ENCODE measurements around the gene ZKSCAN4.

The ZKSCAN4 gene

GRCh38 chr6:28239636-28240035 lies 12.4 kb downstream of the ZKSCAN4 start:
- no peak for TF ChIP-seq CTCF (IDR thresholded peaks at IDR 0.05; ENCODE audit: insufficient read depth, low read depth, low read length, missing control alignments)
- DNase-seq (ENCODE audit: low read depth): peak; percentile 45
- H3K4me3 ChIP-seq (ENCODE audit: low read depth, low read length): no peak overlapping the region

GRCh38 chr6:28235912-28236452 lies 16.1 kb downstream of the ZKSCAN4 start:
- TF ChIP-seq CTCF (IDR thresholded peaks at IDR 0.05; ENCODE audit: insufficient read depth, low read depth, low read length, missing control alignments): no peak
- no peak overlapping the region for H3K4me3 ChIP-seq (ENCODE audit: low read depth, low read length)
- no peak for DNase-seq (ENCODE audit: low read depth)

- DNase-seq (ENCODE audit: low read depth): no peak
- no peak overlapping the region for H3K4me3 ChIP-seq (ENCODE audit: low read depth, low read length)
- TF ChIP-seq CTCF (IDR thresholded peaks at IDR 0.05; ENCODE audit: insufficient read depth, low read depth, low read length, missing control alignments): no peak
These were observed 19.3 kb downstream of the ZKSCAN4 start for GRCh38 chr6:28232785-28233184.

- H3K4me3 ChIP-seq (ENCODE audit: low read depth, low read length): no peak overlapping the region
These were observed 25.6 kb downstream of the ZKSCAN4 start for GRCh38 chr6:28226460-28226859.

GRCh38 chr6:28225056-28225834 lies 26.8 kb downstream of the ZKSCAN4 start, which contains the start of gene ZSCAN9:
Gene ZSCAN9, plus strand, starts transcription at chr6:28225275. Its CDS starts 1,810 bp downstream, at chr6:28227085.
- no peak for TF ChIP-seq CTCF (IDR thresholded peaks at IDR 0.05; ENCODE audit: insufficient read depth, low read depth, low read length, missing control alignments)
- DNase-seq (ENCODE audit: low read depth): peak; percentile 93
- H3K4me3 ChIP-seq (ENCODE audit: low read depth, low read length): peak within 1 kb of the TSS; percentile 89

More at GRCh38 chr6:28226460-28226859, 25.6 kb downstream of the ZKSCAN4 start:
- TF ChIP-seq CTCF (IDR thresholded peaks at IDR 0.05; ENCODE audit: insufficient read depth, low read depth, low read length, missing control alignments): no peak
- no peak for DNase-seq (ENCODE audit: low read depth)

- H3K4me3 ChIP-seq (ENCODE audit: low read depth, low read length): peak overlapping the region; percentile 89
- no peak for DNase-seq (ENCODE audit: low read depth)
- TF ChIP-seq CTCF (IDR thresholded peaks at IDR 0.05; ENCODE audit: insufficient read depth, low read depth, low read length, missing control alignments): no peak
These were observed 27.7 kb downstream of the ZKSCAN4 start for GRCh38 chr6:28224131-28225055.

Data from GM12865 (cell line).